ENCODE results near the gene DSCAM.

The DSCAM gene

GRCh38 chr21:40641042-40641441 is 205.9 kb downstream of the DSCAM start:
- DNase-seq: no peak

- no peak for DNase-seq
These were observed 206.6 kb downstream of the DSCAM start for GRCh38 chr21:40640266-40640789.

- DNase-seq: no peak
These were observed 207.3 kb downstream of the DSCAM start for GRCh38 chr21:40639616-40640194.

GRCh38 chr21:40638466-40639251 is 208.3 kb downstream of the DSCAM start:
- DNase-seq: no peak

- DNase-seq: no peak
These were observed 210.9 kb downstream of the DSCAM start for GRCh38 chr21:40636026-40636425.

GRCh38 chr21:40635391-40635790 is 211.6 kb downstream of the DSCAM start:
- no peak for DNase-seq

GRCh38 chr21:40634141-40634540 is 212.8 kb downstream of the DSCAM start:
- DNase-seq: no peak

- DNase-seq: no peak
These were observed 213.9 kb downstream of the DSCAM start for GRCh38 chr21:40633048-40633447.

- no peak for DNase-seq
These were observed 215.7 kb downstream of the DSCAM start for GRCh38 chr21:40631211-40631610.

- DNase-seq: no peak
These were observed 221.0 kb downstream of the DSCAM start for GRCh38 chr21:40625991-40626390.

- DNase-seq: no peak
These were observed 223.4 kb downstream of the DSCAM start for GRCh38 chr21:40623528-40623927.

- no peak for DNase-seq
These were observed 224.4 kb downstream of the DSCAM start for GRCh38 chr21:40622531-40622930.

- no peak for DNase-seq
These were observed 226.4 kb downstream of the DSCAM start for GRCh38 chr21:40620386-40621145.

- DNase-seq: no peak
These were observed 228.6 kb downstream of the DSCAM start for GRCh38 chr21:40618191-40618973.

GRCh38 chr21:40616377-40616704 is 230.6 kb downstream of the DSCAM start:
- no peak for DNase-seq

GRCh38 chr21:40615505-40616376 is 231.2 kb downstream of the DSCAM start:
- no peak for DNase-seq

GRCh38 chr21:40613546-40614030 is 233.4 kb downstream of the DSCAM start:
- no peak for DNase-seq

- DNase-seq: no peak
These were observed 236.6 kb downstream of the DSCAM start for GRCh38 chr21:40610345-40610744.

GRCh38 chr21:40606341-40606740 is 240.6 kb downstream of the DSCAM start:
- no peak for DNase-seq

GRCh38 chr21:40605094-40605493 is 241.9 kb downstream of the DSCAM start:
- DNase-seq: no peak

GRCh38 chr21:40603774-40604173 is 243.2 kb downstream of the DSCAM start:
- DNase-seq: no peak

- DNase-seq: no peak
These were observed 244.9 kb downstream of the DSCAM start for GRCh38 chr21:40602080-40602479.
